Activated naive CD4-positive, alpha-beta T cell treated with Interleukin-2 at 50 U/mL for 16 hours (primary cell): Measurements from ENCODE around the gene LPP.

Experiments used
- DNase-seq: peaks from one replicate; pipeline ENCODE4 v3.0.0-alpha.2; 2020

The LPP gene

GRCh38 chr3:188453431-188454384, 299.8 kb downstream of the LPP start:
- no peak for DNase-seq

- DNase-seq, result no peak
Observed at GRCh38 chr3:188455748-188456147, 301.8 kb downstream of the LPP start.

GRCh38 chr3:188458756-188459155, 304.8 kb downstream of the LPP start:
- no peak for DNase-seq

GRCh38 chr3:188465311-188465710, 311.4 kb downstream of the LPP start:
- no peak for DNase-seq

GRCh38 chr3:188468196-188468595, 314.2 kb downstream of the LPP start:
- no peak for DNase-seq

- DNase-seq, result no peak
Observed at GRCh38 chr3:188468662-188469061, 314.7 kb downstream of the LPP start.

- no peak for DNase-seq
Observed at GRCh38 chr3:188469228-188469885, 315.4 kb downstream of the LPP start.

- DNase-seq, result no peak
Observed at GRCh38 chr3:188470508-188471130, 316.7 kb downstream of the LPP start.

- DNase-seq, result no peak
Observed at GRCh38 chr3:188471723-188472122, 317.8 kb downstream of the LPP start.

- DNase-seq, result no peak
Observed at GRCh38 chr3:188472336-188472735, 318.4 kb downstream of the LPP start.

- DNase-seq, result no peak
Observed at GRCh38 chr3:188473045-188473444, 319.1 kb downstream of the LPP start.

GRCh38 chr3:188473591-188474288, 319.8 kb downstream of the LPP start:
- no peak for DNase-seq

- DNase-seq, result no peak
Observed at GRCh38 chr3:188476935-188477334, 323.0 kb downstream of the LPP start.

GRCh38 chr3:188480011-188480410, 326.1 kb downstream of the LPP start:
- DNase-seq, result no peak

- no peak for DNase-seq
Observed at GRCh38 chr3:188482929-188483328, 329.0 kb downstream of the LPP start.

- no peak for DNase-seq
Observed at GRCh38 chr3:188486126-188486525, 332.2 kb downstream of the LPP start.

- DNase-seq, result no peak
Observed at GRCh38 chr3:188486952-188487351, 333.0 kb downstream of the LPP start.

GRCh38 chr3:188487652-188488051, 333.7 kb downstream of the LPP start:
- no peak for DNase-seq

- DNase-seq, result no peak
Observed at GRCh38 chr3:188488801-188489200, 334.8 kb downstream of the LPP start.

- DNase-seq, result no peak
Observed at GRCh38 chr3:188489639-188490405, 335.9 kb downstream of the LPP start.

GRCh38 chr3:188490416-188490815, 336.5 kb downstream of the LPP start:
- no peak for DNase-seq

- DNase-seq, result no peak
Observed at GRCh38 chr3:188491276-188491687, 337.3 kb downstream of the LPP start.
